ENCODE measurements around the gene HELQ. TPM values are rescaled to one million over a fixed set of nuclear protein-coding genes. Genes with fewer than 3 reads are reported as not detected.
"Not testable (repeated sequence)": the region's sequence is repeated elsewhere in the genome, so short reads cannot be mapped to it uniquely, and the experiment has no call there.

The HELQ gene, protein sequence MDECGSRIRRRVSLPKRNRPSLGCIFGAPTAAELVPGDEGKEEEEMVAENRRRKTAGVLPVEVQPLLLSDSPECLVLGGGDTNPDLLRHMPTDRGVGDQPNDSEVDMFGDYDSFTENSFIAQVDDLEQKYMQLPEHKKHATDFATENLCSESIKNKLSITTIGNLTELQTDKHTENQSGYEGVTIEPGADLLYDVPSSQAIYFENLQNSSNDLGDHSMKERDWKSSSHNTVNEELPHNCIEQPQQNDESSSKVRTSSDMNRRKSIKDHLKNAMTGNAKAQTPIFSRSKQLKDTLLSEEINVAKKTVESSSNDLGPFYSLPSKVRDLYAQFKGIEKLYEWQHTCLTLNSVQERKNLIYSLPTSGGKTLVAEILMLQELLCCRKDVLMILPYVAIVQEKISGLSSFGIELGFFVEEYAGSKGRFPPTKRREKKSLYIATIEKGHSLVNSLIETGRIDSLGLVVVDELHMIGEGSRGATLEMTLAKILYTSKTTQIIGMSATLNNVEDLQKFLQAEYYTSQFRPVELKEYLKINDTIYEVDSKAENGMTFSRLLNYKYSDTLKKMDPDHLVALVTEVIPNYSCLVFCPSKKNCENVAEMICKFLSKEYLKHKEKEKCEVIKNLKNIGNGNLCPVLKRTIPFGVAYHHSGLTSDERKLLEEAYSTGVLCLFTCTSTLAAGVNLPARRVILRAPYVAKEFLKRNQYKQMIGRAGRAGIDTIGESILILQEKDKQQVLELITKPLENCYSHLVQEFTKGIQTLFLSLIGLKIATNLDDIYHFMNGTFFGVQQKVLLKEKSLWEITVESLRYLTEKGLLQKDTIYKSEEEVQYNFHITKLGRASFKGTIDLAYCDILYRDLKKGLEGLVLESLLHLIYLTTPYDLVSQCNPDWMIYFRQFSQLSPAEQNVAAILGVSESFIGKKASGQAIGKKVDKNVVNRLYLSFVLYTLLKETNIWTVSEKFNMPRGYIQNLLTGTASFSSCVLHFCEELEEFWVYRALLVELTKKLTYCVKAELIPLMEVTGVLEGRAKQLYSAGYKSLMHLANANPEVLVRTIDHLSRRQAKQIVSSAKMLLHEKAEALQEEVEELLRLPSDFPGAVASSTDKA
- 10 to 100 TPM; 16.1 to 18.2 TPM for total RNA-seq

DNA sequence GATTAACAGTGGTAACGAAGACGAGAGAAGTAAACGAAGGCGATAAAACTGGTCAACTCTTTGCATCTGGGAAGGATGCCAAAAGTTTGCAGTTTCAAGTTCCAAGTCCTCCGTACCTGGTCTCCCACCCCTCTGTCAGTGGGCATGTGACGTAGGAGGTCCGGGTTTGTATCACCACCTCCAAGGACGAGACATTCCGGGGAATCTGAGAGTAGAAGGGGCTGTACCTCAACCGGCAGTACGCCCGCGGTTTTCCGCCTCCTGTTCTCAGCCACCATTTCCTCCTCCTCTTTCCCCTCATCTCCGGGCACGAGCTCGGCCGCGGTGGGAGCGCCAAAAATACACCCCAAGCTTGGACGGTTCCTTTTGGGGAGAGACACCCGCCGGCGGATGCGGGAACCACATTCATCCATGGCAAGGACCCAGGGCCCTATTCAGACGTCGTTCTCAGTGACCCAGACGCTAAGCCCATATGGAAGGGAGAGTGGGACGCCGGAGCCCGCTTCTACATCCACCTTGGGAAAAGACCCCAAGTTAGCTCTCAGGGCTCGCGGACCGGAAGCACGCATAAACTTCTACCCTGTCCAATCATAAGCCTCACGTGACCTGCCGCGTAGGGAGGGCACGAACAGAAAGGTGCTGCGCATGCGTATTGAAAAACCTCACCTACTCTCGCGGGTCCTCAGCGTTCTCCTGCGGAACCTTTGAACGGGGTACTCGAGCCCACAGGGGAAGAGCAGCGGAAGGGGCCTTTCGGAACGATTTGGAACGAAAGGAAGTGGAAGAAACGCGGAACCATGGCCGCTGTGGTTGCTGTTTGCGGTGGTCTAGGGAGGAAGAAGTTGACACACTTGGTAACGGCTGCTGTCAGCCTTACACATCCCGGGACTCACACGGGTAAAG is at the start of gene HELQ, which contains the start of gene MRPS18C:
Gene HELQ, minus strand, starts transcription at position 543 of the 903 bp plus-strand sequence. Its CDS starts 130 bp downstream, at position 413.
Gene MRPS18C, plus strand, starts transcription at position 778 of the 903 bp plus-strand sequence. Its CDS starts 20 bp downstream, at position 798.
- peak within 1 kb of the TSS; percentile 100 for H3K27ac Mint-ChIP-seq
- ATAC-seq (replicated peaks in 1 of 2), result peak; percentile 93 to 94

DNA sequence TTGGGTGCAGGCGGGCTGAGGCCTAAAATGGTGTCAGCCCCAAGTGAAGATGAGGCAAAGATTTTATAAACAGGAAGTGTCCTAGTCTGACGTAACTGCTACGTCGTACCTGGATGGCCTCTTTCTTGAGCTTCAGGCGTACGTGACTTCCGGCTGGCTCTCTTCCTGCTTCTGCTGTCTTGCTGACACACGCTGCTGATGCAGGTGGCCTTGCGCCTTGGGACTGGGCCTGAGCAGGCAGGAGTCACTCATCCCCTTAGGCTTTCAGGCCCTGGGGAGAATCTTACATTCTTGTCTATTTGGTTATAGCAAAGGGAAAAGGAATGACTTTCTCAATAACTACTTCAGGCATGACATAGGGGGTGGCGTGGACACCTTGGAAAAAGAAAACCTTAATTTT is 49.4 kb upstream of the HELQ start:
- H3K27ac Mint-ChIP-seq, result no peak overlapping the region
- no peaks in the 10 kb centered on the region for H3K36me3 Mint-ChIP-seq (ENCODE audit: insufficient read depth in 2 of 2)
- H3K4me3 Mint-ChIP-seq, result no peak overlapping the region

More for the DNA sequence above, at the start of gene HELQ, which contains the start of gene MRPS18C:
- H3K4me3 Mint-ChIP-seq, result peak within 1 kb of the TSS; percentile 94 to 99
- peak; percentile 95 to 96 for DNase-seq
- no peaks in the 10 kb centered on the region for H3K9me3 Mint-ChIP-seq
- peaks cover 8 to 20% of the 10 kb centered on the region in 2 donors for H3K36me3 Mint-ChIP-seq (ENCODE audit: insufficient read depth in 2 of 2)
- H3K4me1 Mint-ChIP-seq (ENCODE audit: low read depth), result peaks cover 47% of the 10 kb centered on the region
- H3K27me3 Mint-ChIP-seq (ENCODE audit: low read depth), result no peaks in the 10 kb centered on the region

DNA sequence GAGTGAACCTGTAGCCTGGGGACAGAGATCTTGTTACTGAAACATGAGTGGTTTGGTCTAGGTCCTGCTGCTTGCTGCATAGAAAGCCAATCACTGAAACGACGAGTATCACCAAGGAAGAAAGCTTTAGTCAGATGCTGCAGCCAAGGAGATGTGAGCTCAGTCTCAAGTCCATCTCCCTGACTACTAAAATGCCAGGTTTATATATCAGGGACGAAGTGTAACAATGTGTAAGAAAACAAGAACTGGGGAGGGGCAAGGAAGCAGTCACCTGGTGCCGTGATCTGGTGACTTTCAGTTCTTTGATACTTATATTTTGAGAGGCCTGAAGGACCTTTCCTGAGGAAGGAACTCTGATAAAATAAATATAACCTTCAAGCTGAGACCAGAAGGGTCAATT is 48.9 kb upstream of the HELQ start:
- H3K4me3 Mint-ChIP-seq, result peak overlapping the region; percentile 27 to 37
- H3K4me1 Mint-ChIP-seq (ENCODE audit: low read depth), result peaks cover 5% of the 10 kb centered on the region
- ATAC-seq (replicated peaks in 1 of 2) (peak in 1 of 2 donors; percentile 29), DNase-seq (no peak)
- peaks cover 0 to 3% of the 10 kb centered on the region in 2 donors for H3K9me3 Mint-ChIP-seq
- no peaks in the 10 kb centered on the region for H3K36me3 Mint-ChIP-seq (ENCODE audit: insufficient read depth in 2 of 2)
- H3K27me3 Mint-ChIP-seq (ENCODE audit: low read depth), result no peaks in the 10 kb centered on the region
- H3K27ac Mint-ChIP-seq, result peak overlapping the region; percentile 75

More for the DNA sequence above, 49.4 kb upstream of the HELQ start:
- peaks cover 0 to 3% of the 10 kb centered on the region in 2 donors for H3K9me3 Mint-ChIP-seq
- peaks cover 5% of the 10 kb centered on the region for H3K4me1 Mint-ChIP-seq (ENCODE audit: low read depth)
- DNase-seq (no peak), ATAC-seq (replicated peaks in 1 of 2) (no peak)
- H3K27me3 Mint-ChIP-seq (ENCODE audit: low read depth), result no peaks in the 10 kb centered on the region

DNA sequence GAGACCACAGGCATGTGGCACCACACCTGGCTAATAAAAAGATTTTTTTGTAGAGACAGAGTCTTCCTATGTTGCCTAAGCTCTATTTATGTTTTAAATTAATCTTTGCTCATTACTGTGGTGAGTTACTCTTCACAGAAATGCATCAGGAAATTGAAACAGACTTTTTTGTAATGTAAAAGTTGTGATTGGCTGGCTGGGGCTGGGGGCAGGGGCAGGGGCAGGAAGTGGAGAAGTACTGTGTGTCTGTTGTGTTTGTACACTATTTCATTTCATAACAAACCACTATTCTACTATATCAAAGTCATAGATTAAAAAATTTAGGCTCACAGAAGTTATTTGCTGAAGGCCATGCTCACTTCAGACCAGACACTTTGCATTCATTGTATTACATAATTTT is 48.4 kb upstream of the HELQ start:
- peaks cover 5% of the 10 kb centered on the region for H3K4me1 Mint-ChIP-seq (ENCODE audit: low read depth)
- peak in 1 of 2 donors; percentile 17 for ATAC-seq (replicated peaks in 1 of 2)
- no peaks in the 10 kb centered on the region for H3K36me3 Mint-ChIP-seq (ENCODE audit: insufficient read depth in 2 of 2)
- no peaks in the 10 kb centered on the region for H3K27me3 Mint-ChIP-seq (ENCODE audit: low read depth)
- no peak for DNase-seq
- H3K27ac Mint-ChIP-seq, result no peak overlapping the region
- H3K4me3 Mint-ChIP-seq, result no peak overlapping the region
- H3K9me3 Mint-ChIP-seq, result peaks cover 0 to 3% of the 10 kb centered on the region in 2 donors

DNA sequence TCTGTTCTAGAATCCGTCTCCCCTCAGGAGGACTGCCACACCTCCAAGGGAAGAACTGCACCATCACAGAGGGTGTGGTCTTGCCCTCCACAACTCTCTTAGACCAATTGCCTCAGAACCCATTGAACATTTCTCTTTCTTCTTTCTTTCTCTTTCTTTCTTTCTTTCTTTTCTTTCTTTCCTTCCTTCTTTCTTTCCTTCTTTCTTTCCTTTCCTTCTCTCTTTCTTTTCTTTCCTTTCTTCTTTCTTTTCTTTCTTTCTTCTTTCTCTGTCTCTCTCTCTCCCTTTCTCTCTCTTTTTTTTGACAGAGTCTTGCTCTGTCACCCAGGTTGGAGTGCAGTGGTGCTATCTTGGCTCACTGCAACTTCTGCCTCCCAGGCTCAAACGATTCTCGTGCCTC is 46.0 kb upstream of the HELQ start:
- ATAC-seq (replicated peaks in 1 of 2); H3K36me3 Mint-ChIP-seq (ENCODE audit: insufficient read depth in 2 of 2); H3K27ac Mint-ChIP-seq; H3K4me1 Mint-ChIP-seq (ENCODE audit: low read depth); H3K9me3 Mint-ChIP-seq; DNase-seq; H3K27me3 Mint-ChIP-seq (ENCODE audit: low read depth); H3K4me3 Mint-ChIP-seq: not testable (repeated sequence)

DNA sequence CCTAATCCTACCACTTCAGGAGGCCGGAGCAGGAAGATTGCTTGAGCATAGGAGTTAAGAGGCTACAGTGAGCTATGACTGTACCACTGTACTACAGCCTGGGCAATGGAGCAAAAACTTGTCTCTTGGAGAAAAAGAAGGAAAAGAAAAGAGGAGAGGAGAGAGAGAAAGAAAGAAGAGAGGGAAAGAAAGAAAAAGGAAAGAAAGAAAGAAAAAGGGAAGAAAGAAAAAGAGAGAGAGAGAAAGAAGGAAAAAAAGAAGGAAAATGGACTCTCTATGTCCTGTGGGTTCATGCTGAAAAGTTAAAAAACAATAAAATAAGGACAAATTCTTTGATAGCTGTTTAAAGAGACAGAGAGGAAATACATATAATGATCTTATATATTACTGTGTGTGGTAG is 42.6 kb upstream of the HELQ start:
- DNase-seq (no peak), ATAC-seq (replicated peaks in 1 of 2) (no peak)
- H3K27me3 Mint-ChIP-seq (ENCODE audit: low read depth), result no peaks in the 10 kb centered on the region
- H3K27ac Mint-ChIP-seq, result no peak overlapping the region
- H3K4me3 Mint-ChIP-seq, result no peak overlapping the region
- H3K4me1 Mint-ChIP-seq (ENCODE audit: low read depth), result no peaks in the 10 kb centered on the region
- no peaks in the 10 kb centered on the region for H3K36me3 Mint-ChIP-seq (ENCODE audit: insufficient read depth in 2 of 2)
- H3K9me3 Mint-ChIP-seq, result no peaks in the 10 kb centered on the region

DNA sequence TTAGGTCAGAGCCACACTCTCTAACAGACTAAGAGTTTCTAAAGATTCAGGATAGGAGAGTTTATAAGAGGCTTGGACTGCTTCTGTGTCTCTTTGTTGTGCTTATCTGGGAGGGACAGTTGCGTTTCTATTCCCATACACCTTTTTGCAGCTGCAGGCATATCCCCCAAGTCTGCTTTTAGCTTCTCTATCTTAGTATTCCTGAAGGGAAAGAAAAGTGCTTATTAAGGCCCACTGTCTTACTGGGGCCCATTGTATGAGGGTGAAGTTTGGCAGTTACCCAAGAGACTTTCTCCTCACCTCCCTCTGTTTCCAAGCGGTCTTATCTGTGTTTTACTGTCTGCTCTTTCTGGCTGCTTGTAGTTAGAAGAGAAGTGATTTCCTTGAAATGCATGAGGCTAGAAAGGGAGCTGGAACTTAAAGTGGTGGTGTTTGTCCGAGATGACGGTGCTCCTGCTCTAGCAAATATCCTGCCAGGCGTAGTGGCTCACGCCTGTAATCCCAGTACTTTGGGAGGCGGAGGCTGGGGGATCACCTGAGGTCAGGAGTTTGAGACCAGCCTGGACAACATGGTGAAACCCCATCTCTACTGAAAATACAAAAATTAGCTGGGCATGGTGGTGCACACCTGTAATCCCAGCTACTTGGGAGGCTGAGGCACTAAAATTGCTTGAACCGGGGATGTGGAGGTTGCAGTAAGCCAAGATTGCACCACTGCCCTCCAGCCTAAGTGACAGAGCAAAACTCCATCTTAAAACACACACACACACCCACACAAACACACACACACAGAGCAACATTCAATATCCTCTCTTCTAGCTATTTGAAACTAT is 40.7 kb upstream of the HELQ start:
- ATAC-seq (replicated peaks in 1 of 2); H3K9me3 Mint-ChIP-seq; H3K27me3 Mint-ChIP-seq (ENCODE audit: low read depth); H3K27ac Mint-ChIP-seq; H3K4me3 Mint-ChIP-seq; DNase-seq; H3K4me1 Mint-ChIP-seq (ENCODE audit: low read depth); H3K36me3 Mint-ChIP-seq (ENCODE audit: insufficient read depth in 2 of 2): not testable (repeated sequence)

DNA sequence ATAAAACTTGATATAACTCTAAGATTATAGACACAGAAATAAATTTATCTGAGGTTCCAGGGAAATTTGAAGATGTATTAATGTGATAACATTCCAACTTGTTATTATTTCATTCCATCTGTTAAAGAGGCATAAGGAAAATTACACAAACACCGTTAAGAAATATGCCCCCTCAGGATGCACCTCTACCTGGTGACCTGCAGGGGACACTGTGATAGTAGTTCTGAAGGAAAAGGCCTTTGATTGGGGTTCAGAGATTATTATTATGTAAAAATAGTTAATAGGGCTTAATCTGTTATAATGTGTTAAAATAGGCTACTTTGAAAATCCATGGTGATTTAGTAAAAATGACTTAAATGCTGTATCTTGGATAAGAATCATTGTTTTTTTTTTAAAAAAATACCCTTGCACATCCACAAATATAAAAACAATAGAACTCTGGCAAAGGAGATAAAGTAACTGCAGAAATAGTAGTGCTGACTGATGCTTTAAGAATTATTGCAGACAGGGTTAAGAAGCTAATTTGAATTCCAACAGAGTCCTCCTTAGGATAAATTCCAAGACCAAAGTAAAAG is 35.3 kb upstream of the HELQ start:
- H3K4me3 Mint-ChIP-seq, result no peak overlapping the region
- H3K36me3 Mint-ChIP-seq (ENCODE audit: insufficient read depth in 2 of 2), result no peaks in the 10 kb centered on the region
- ATAC-seq (replicated peaks in 1 of 2) (peak in 1 of 2 donors; percentile 41), DNase-seq (no peak)
- H3K27ac Mint-ChIP-seq, result no peak overlapping the region
- no peaks in the 10 kb centered on the region for H3K27me3 Mint-ChIP-seq (ENCODE audit: low read depth)
- H3K9me3 Mint-ChIP-seq, result no peaks in the 10 kb centered on the region
- H3K4me1 Mint-ChIP-seq (ENCODE audit: low read depth), result peaks cover 8% of the 10 kb centered on the region

DNA sequence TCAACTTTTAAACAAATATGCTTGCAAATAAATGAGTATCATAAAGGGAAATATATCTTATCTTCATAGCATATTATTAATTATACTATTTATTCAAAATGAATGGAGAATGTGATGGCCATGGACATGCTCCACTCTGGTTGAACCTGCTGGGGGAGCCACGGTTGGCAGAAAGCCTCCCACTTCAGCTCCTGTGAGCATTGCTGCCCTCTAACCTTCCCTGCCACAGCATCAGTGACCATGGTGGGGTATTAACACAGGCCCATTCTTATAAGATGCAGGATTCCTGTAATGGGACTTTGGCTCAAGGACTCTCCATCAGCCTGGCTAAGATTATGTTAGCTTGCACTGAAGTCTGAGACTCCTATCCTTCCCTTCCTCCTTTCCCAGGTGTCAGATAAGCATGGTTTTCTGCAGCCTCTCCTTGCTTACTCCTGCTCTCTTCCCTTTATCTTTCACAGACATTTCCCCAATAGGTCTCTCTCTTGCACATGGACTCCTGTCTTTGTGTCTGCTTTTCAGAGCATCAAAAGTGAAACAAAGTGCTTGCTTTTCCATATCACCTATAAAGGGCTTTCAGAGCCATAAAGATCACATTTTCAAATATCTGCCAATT is 34.2 kb upstream of the HELQ start:
- H3K9me3 Mint-ChIP-seq, result no peaks in the 10 kb centered on the region
- DNase-seq (no peak), ATAC-seq (replicated peaks in 1 of 2) (no peak)
- H3K27me3 Mint-ChIP-seq (ENCODE audit: low read depth), result no peaks in the 10 kb centered on the region
- no peak overlapping the region for H3K27ac Mint-ChIP-seq
- peaks cover 8% of the 10 kb centered on the region for H3K4me1 Mint-ChIP-seq (ENCODE audit: low read depth)
- no peaks in the 10 kb centered on the region for H3K36me3 Mint-ChIP-seq (ENCODE audit: insufficient read depth in 2 of 2)
- H3K4me3 Mint-ChIP-seq, result no peak overlapping the region

DNA sequence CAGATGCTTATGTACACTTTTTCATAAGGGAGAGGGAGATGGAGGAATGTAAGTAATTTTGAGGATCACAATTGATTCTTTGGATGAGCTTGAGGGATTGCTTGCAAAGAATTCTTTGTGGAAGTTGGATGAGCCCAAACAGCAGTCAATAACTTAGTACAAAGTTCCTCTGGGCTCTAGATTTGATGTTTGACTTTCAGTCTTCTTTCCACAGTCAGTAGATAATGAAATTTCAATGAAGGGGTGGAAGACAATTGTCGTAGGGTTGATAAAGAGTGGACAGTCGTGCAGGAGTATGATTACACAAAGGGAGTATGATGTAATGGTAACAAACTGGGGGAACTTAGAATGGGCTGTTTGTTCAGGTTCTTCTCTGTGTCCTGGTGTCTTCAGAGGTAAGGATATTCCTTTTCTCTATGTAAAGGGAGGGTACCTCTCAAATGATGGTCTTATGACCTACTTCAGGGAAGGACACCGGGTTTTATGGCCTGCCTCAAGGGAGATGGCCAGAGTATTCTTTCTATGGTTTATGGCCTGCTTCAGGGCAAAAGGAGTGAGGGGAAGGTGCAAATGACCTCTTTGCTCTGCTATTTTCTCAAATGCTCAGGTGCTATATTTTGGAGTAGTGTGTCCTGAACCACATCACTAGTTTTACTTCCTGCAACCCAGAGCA is 31.0 kb upstream of the HELQ start:
- ATAC-seq (replicated peaks in 1 of 2) (no peak), DNase-seq (no peak)
- Mint-ChIP-seq H3K36me3 (ENCODE audit: insufficient read depth in 2 of 2) (no peaks in the 10 kb centered on the region), H3K9me3 (no peaks in the 10 kb centered on the region), H3K27ac (no peak overlapping the region), H3K4me1 (ENCODE audit: low read depth) (peaks cover 23% of the 10 kb centered on the region), H3K27me3 (ENCODE audit: low read depth) (no peaks in the 10 kb centered on the region), H3K4me3 (no peak overlapping the region)
